Measurements from ENCODE around the gene ZC2HC1C.
A peak's percentile ranks its signal among the peaks of the same experiment; 100 is the strongest.

Gene ZC2HC1C, protein sequence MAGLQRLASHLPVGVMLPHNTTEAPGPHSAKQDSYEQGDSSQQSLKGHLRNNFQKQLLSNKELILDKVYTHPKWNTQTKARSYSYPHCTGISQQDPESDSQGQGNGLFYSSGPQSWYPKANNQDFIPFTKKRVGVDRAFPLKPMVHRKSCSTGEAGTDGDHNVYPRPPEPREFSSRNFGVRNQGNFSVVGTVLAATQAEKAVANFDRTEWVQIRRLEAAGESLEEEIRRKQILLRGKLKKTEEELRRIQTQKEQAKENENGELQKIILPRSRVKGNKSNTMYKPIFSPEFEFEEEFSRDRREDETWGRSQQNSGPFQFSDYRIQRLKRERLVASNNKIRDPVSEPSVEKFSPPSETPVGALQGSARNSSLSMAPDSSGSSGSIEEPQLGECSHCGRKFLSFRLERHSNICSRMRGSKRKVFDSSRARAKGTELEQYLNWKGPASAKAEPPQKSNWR

DNA sequence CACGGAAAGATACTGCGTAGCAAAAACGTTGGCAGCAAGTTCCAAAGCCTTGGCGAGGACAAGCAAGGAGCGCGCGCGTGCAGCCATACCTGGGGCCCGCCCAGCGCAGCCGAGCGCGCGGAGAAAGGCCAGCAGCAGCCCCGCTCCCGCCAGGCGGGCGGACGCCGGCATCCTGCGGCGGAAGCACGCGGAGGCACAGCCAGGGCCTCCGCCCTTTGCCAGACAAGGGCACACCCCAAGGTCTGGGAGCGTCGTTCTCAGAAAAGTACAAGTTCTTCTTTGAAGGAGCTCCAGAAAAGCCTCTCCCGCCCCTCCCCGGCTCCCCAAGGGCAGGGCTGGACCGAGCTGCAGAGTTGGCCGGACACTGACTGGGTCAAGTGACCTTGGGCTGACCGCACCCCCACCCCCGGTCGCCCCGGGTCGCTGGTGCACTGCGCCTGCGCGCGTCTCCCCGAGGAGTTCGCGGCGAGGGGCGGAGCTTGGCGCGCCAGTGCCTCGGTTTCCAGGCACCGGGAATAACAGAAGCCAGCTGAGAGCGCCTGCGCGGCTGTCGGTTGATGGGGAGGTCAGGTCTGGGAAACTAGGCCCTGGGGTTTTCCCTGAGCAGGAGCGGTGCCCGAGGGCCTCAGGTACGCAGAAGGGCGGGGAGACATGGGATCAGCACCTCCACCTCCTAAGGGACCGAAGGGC lies at the start of gene ZC2HC1C:
Gene ZC2HC1C (plus strand): TSS at position 521 of the 690 bp plus-strand sequence. CDS start 933 bp downstream, outside the sequence.
- Histone ChIP-seq H3K27me3 (peaks cover 28% of the 10 kb centered on the region), H3K36me3 (no peaks in the 10 kb centered on the region)

DNA sequence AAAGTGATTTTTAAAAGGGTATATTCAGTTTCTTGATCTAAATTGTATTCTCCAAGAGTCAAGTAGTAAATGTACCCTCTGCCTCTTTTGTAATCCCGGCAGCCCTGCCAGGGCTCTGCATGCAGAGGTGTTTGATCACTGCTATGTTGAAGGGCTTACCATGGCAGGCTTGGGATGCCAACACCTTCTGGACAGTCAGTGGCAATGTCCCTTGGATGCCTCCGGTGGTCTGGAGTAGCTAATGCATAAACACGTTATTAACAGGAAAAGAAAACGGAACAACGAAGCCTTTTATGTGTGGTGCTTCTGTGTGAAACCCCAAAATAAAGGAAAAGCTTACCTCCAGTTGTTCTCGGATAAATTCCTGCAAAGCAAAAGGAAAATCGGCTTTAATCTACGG lies 46.8 kb upstream of the ZC2HC1C start:
- H3K4me2 ChIP-seq, result no peak overlapping the region
- no peaks in the 10 kb centered on the region for H4K20me1 ChIP-seq
- no peak overlapping the region for H3K9ac ChIP-seq
- no peak overlapping the region for H3K27ac ChIP-seq
- no peak overlapping the region for H3K4me3 ChIP-seq
- H3K36me3 ChIP-seq, result peaks cover 46% of the 10 kb centered on the region
- H3K9me3 ChIP-seq, result no peaks in the 10 kb centered on the region
- no peaks in the 10 kb centered on the region for H3K27me3 ChIP-seq
- H3K4me1 ChIP-seq, result peaks cover 10% of the 10 kb centered on the region; the same call in 1 of the 2 replicates
- TF ChIP-seq Cebpa-rat (IDR thresholded peaks at IDR 0.05), result no peak

More for the DNA sequence above, at the start of gene ZC2HC1C:
- Histone ChIP-seq H3K4me1 (peaks cover 25% of the 10 kb centered on the region), H4K20me1 (no peaks in the 10 kb centered on the region), H3K9me3 (no peaks in the 10 kb centered on the region), H3K4me2 (peak within 1 kb of the TSS; percentile 75), H3K27ac (no peak within 1 kb of the TSS), H3K4me3 (peak within 1 kb of the TSS; percentile 61), H3K9ac (peak within 1 kb of the TSS; percentile 42; the same call in 1 of the 2 replicates)
- TF ChIP-seq Cebpa-rat (IDR thresholded peaks at IDR 0.05), result no peak

DNA sequence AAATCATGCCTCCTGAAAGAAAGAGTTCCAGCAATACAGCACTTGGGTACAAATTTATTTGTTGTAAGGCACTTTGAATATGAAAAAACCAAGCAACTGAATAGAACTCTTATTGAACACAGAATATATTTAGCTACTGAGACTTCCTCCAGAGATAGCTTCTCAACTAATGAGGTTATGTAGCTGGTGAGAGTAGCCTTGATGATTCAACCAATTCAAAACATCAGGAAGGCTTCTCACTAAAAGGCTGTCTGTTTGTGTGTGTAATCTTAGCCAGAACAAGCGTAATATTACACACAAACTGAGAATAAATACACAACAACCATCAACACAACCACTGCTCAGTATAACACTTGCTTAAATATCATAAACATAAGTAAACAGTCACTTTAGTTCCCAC lies 46.3 kb upstream of the ZC2HC1C start:
- H3K4me2 ChIP-seq, result no peak overlapping the region
- no peak overlapping the region for H3K9ac ChIP-seq
- H3K4me1 ChIP-seq, result peaks cover 10% of the 10 kb centered on the region; the same call in 1 of the 2 replicates
- no peaks in the 10 kb centered on the region for H4K20me1 ChIP-seq
- H3K9me3 ChIP-seq, result no peaks in the 10 kb centered on the region
- peaks cover 41% of the 10 kb centered on the region for H3K36me3 ChIP-seq
- H3K4me3 ChIP-seq, result no peak overlapping the region
- no peak overlapping the region for H3K27ac ChIP-seq
- H3K27me3 ChIP-seq, result no peaks in the 10 kb centered on the region
- TF ChIP-seq Cebpa-rat (IDR thresholded peaks at IDR 0.05), result no peak

DNA sequence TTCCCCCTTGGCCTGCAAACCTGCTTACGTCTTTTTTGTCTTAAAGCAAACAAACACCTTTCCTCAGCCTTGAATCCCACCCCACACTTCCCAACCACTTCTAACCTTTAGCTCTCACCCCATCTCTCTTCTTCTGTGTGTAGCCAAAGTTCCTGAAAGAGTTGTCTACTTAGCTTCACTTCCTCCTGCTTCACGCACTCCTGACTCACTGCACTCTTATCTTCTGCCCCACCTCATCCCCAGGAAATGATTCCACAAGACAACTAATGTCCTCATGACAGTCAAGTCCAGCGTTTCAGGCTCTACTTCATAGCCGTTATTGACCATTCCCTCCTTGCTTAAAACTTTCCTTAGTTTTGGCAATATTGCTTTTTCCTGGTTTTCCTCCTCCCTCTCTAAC lies 44.4 kb upstream of the ZC2HC1C start:
- peaks cover 10% of the 10 kb centered on the region; the same call in 1 of the 2 replicates for H3K4me1 ChIP-seq

DNA sequence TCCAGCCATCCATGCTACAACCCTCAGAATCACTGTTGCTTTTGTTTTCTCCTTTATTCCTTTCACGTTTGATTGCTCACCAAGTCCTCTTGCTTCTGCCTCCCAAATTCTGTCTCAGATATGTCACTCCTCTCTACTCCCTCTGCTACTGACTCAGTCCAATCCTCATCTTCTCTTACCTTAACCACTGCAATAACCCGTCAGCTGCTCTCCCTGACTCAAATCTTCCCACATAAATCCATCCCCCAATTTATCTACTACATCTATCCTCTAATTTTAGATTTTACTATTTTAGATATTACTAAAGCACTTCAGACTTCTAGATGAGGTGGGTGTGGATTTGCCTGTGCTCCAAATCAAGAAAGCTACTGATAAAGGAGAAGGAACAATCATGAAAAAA lies 43.6 kb upstream of the ZC2HC1C start:
- no peak overlapping the region for H3K27ac ChIP-seq
- H3K27me3 ChIP-seq, result no peaks in the 10 kb centered on the region
- H3K9ac ChIP-seq, result no peak overlapping the region
- H3K4me3 ChIP-seq, result no peak overlapping the region
- H3K9me3 ChIP-seq, result no peaks in the 10 kb centered on the region
- H3K36me3 ChIP-seq, result peaks cover 32% of the 10 kb centered on the region
- no peaks in the 10 kb centered on the region for H4K20me1 ChIP-seq
- no peak for TF ChIP-seq Cebpa-rat (IDR thresholded peaks at IDR 0.05)
- peaks cover 10% of the 10 kb centered on the region; the same call in 1 of the 2 replicates for H3K4me1 ChIP-seq
- no peak overlapping the region for H3K4me2 ChIP-seq

More for the DNA sequence above, 44.4 kb upstream of the ZC2HC1C start:
- peaks cover 36% of the 10 kb centered on the region for H3K36me3 ChIP-seq
- no peaks in the 10 kb centered on the region for H3K9me3 ChIP-seq
- H3K4me2 ChIP-seq, result no peak overlapping the region
- no peak overlapping the region for H3K4me3 ChIP-seq
- no peaks in the 10 kb centered on the region for H4K20me1 ChIP-seq
- H3K27ac ChIP-seq, result no peak overlapping the region
- H3K27me3 ChIP-seq, result no peaks in the 10 kb centered on the region
- no peak overlapping the region for H3K9ac ChIP-seq
- no peak for TF ChIP-seq Cebpa-rat (IDR thresholded peaks at IDR 0.05)

DNA sequence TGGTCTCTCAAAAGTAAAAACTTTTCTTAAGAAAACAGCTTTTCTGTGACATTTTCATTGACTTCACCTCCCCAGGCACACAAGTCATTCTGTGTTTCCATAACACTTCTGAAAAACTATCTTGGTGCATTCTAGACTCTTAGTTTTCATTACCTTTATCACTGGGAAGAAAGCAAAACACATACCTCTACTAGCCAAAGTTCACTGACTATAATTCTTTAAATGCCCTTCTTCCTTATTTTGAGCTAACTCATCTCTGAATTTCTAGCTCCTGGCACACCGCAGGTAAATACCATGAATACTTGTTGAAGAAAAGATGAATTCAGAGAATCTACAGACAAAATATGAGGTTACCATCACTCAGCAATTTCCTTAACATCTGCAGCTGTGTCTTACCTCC lies 39.3 kb upstream of the ZC2HC1C start:
- no peaks in the 10 kb centered on the region for H3K9me3 ChIP-seq
- no peak overlapping the region for H3K4me2 ChIP-seq
- no peak for TF ChIP-seq Cebpa-rat (IDR thresholded peaks at IDR 0.05)
- H3K27ac ChIP-seq, result no peak overlapping the region
- H3K4me3 ChIP-seq, result no peak overlapping the region
- no peaks in the 10 kb centered on the region for H3K4me1 ChIP-seq
- H3K36me3 ChIP-seq, result peaks cover 33% of the 10 kb centered on the region
- no peak overlapping the region for H3K9ac ChIP-seq
- H4K20me1 ChIP-seq, result no peaks in the 10 kb centered on the region
- no peaks in the 10 kb centered on the region for H3K27me3 ChIP-seq

GRCh38 chr14:75032939-75033338 lies 36.5 kb upstream of the ZC2HC1C start:
- H4K20me1 ChIP-seq, result no peaks in the 10 kb centered on the region
- H3K27me3 ChIP-seq, result no peaks in the 10 kb centered on the region
- H3K36me3 ChIP-seq, result peaks cover 29% of the 10 kb centered on the region
- H3K4me3 ChIP-seq, result no peak overlapping the region
- H3K9ac ChIP-seq, result no peak overlapping the region
- H3K4me2 ChIP-seq, result no peak overlapping the region
- no peaks in the 10 kb centered on the region for H3K4me1 ChIP-seq
- TF ChIP-seq Cebpa-rat (IDR thresholded peaks at IDR 0.05), result no peak
- no peaks in the 10 kb centered on the region for H3K9me3 ChIP-seq
- no peak overlapping the region for H3K27ac ChIP-seq

DNA sequence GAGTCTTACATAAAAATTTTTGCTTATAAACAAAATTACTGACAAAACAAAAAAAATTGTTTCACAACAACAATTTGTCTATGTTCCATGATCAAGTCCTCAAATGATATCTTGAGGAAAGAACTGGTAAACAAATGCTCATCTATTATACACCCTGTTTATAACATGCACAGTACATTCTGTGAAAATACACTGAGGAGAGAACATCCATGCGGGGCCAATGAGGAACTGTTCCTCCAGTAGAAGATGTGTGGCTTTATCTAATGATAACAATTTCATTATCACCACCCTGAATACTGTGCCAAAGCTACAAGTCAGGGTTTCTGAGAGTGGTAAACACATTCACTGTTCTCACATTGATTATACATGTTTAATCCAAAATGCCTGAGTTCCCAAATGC lies 28.9 kb upstream of the ZC2HC1C start:
- no peak overlapping the region for H3K9ac ChIP-seq
- no peak for TF ChIP-seq Cebpa-rat (IDR thresholded peaks at IDR 0.05)
- peaks cover 9% of the 10 kb centered on the region; the same call in 1 of the 2 replicates for H3K36me3 ChIP-seq
- no peaks in the 10 kb centered on the region; the same call in 1 of the 2 replicates for H4K20me1 ChIP-seq
- H3K4me2 ChIP-seq, result no peak overlapping the region
- no peak overlapping the region for H3K4me3 ChIP-seq
- H3K27ac ChIP-seq, result no peak overlapping the region
- H3K27me3 ChIP-seq, result no peaks in the 10 kb centered on the region
- no peaks in the 10 kb centered on the region for H3K4me1 ChIP-seq
- no peaks in the 10 kb centered on the region for H3K9me3 ChIP-seq

DNA sequence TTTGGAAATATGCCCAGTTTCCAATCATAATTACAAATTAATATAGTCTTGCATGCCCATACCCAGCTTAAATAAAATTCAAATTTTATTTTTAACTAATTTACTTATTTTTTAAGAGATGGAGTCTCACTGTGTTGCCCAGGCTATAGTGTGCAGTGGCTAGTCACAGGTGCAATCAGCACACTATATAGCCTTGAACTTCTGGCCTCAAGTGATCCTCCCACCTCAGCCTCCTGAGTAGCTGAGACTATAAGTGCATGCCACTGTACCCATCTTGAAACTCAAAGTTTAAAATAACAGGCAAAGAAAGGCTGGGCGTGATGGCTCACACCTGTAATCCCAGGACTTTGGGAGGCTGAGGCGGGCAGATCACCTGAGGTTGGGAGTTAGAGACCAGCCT lies 28.5 kb upstream of the ZC2HC1C start:
- Histone ChIP-seq H3K4me2 (no peak overlapping the region), H3K36me3 (peaks cover 9% of the 10 kb centered on the region; the same call in 1 of the 2 replicates)

GRCh38 chr14:75041613-75042012 lies 27.8 kb upstream of the ZC2HC1C start:
- H3K36me3 ChIP-seq, result peaks cover 9% of the 10 kb centered on the region; the same call in 1 of the 2 replicates
- H3K9ac ChIP-seq, result no peak overlapping the region
- H3K4me2 ChIP-seq, result no peak overlapping the region
- H3K9me3 ChIP-seq, result no peaks in the 10 kb centered on the region
- H3K4me3 ChIP-seq, result no peak overlapping the region
- H3K27me3 ChIP-seq, result no peaks in the 10 kb centered on the region
- H3K4me1 ChIP-seq, result no peaks in the 10 kb centered on the region
- no peak for TF ChIP-seq Cebpa-rat (IDR thresholded peaks at IDR 0.05)
- H3K27ac ChIP-seq, result no peak overlapping the region
- H4K20me1 ChIP-seq, result no peaks in the 10 kb centered on the region; the same call in 1 of the 2 replicates

More for the DNA sequence above, 28.5 kb upstream of the ZC2HC1C start:
- Histone ChIP-seq H3K4me1 (no peaks in the 10 kb centered on the region), H4K20me1 (no peaks in the 10 kb centered on the region; the same call in 1 of the 2 replicates), H3K27ac (no peak overlapping the region), H3K4me3 (no peak overlapping the region), H3K9ac (no peak overlapping the region), H3K27me3 (no peaks in the 10 kb centered on the region), H3K9me3 (no peaks in the 10 kb centered on the region)
- TF ChIP-seq Cebpa-rat (IDR thresholded peaks at IDR 0.05), result no peak
